ENCODE measurements around the gene RPL4. TPM values are rescaled to one million over a fixed set of nuclear protein-coding genes. Genes with fewer than 3 reads are reported as not detected.

RPL4 gene
- total and polyA plus RNA-seq, 2 of the 8 experiments (the other 6 are each of a cell fraction or from before 2014, with no cell fraction given): 3,950 to 3,973 TPM

- Histone ChIP-seq H4K8ac (ENCODE audit: extremely low read depth, insufficient read depth, low read length) (no peak overlapping the region), H3K4ac (replicated peaks; ENCODE audit: insufficient read length, low read depth, low read length) (no peak overlapping the region), H2BK15ac (ENCODE audit: low read length) (no peak overlapping the region), H3K27ac (ENCODE audit: low read depth, low read length) (no peak overlapping the region), H2BK120ac (replicated peaks; ENCODE audit: low read depth, low read length) (no peak overlapping the region), H3K9ac (replicated peaks in 1 of 4; ENCODE audit: extremely low read depth in 1 of 4, low read depth in 3 of 4, low read length in 3 of 4) (no peak overlapping the region), H3K79me2 (ENCODE audit: control insufficient read depth in 1 of 2, insufficient read depth in 2 of 2, low read length in 2 of 2) (peaks cover 0 to 16% of the 10 kb centered on the region in 2 experiments; a peak in 1 of 4 replicates), H3K56ac (replicated peaks; ENCODE audit: insufficient read length, low read depth, low read length) (no peak overlapping the region), H3K79me1 (ENCODE audit: low read depth, low read length) (peaks cover 5% of the 10 kb centered on the region; the same call in 1 of the 2 replicates), H2BK5ac (ENCODE audit: low read depth, low read length) (no peak overlapping the region), H3K27me3 (replicated peaks in 1 of 4; ENCODE audit: control insufficient read depth in 3 of 4, extremely low read depth in 1 of 4, insufficient read depth in 3 of 4, low read length in 3 of 4) (no peaks in the 10 kb centered on the region), H3K18ac (ENCODE audit: extremely low read depth, low read length) (no peak overlapping the region), H3K9me3 (ENCODE audit: insufficient read depth in 2 of 2, low read depth in 1 of 2, low read length in 1 of 2) (no peaks in the 10 kb centered on the region), H3K23me2 (ENCODE audit: low read depth, low read length) (no peaks in the 10 kb centered on the region), H3K4me2 (ENCODE audit: insufficient read depth in 1 of 2, low read depth in 2 of 2, low read length in 2 of 2) (no peak overlapping the region), H3K23ac (ENCODE audit: insufficient read length) (no peak overlapping the region), H4K91ac (replicated peaks; ENCODE audit: insufficient read length, low read length) (no peak overlapping the region), H3K36me3 (ENCODE audit: control insufficient read depth in 2 of 4, insufficient read depth in 4 of 4, low read length in 3 of 4) (peaks cover 0 to 20% (median 10%) of the 10 kb centered on the region in 4 experiments; a peak in 5 of 8 replicates), H3K4me1 (replicated peaks in 1 of 4; ENCODE audit: control insufficient read depth in 3 of 4, insufficient read depth in 4 of 4, low read length in 3 of 4) (peaks cover 1 to 11% (median 6%) of the 10 kb centered on the region in 4 experiments), H2AFZ (ENCODE audit: low read length) (no peak overlapping the region), H4K20me1 (replicated peaks in 1 of 2; ENCODE audit: control insufficient read depth in 1 of 2, insufficient read depth in 2 of 2, low read length in 2 of 2) (peaks cover 3% of the 10 kb centered on the region in 2 experiments), H2BK12ac (ENCODE audit: low read depth, low read length) (no peak overlapping the region), H2AK5ac (ENCODE audit: low read depth, low read length) (no peak overlapping the region), H4K5ac (ENCODE audit: insufficient read length, low read depth, low read length) (no peak overlapping the region), H2BK20ac (ENCODE audit: low read length) (no peak overlapping the region), H3K4me3 (ENCODE audit: extremely low read depth in 1 of 4, insufficient read depth in 2 of 4, low read depth in 3 of 4, low read length in 4 of 4) (no peak overlapping the region), H3K14ac (ENCODE audit: insufficient read length) (no peak overlapping the region)
- CTCF ChIA-PET (ENCODE audit: partially characterized antibody): interaction anchor here (1.2 to 1.5 kb wide), 3 partner anchors 16 to 77 kb away, joined by 3 to 7 read pairs (median 3); partner anchors contain the start of gene SNAPC5
- no peak for DNase-seq (ENCODE audit: low read depth in 1 of 2, low spot score in 2 of 2)
- no peak for FAIRE-seq
- 93% methylated on average over 10 of the region's 10 CpGs; no CpG with 5 or more reads in 1 of the 2 experiments for WGBS, 2 experiments (ENCODE audit: extremely low coverage in 1 of 2, insufficient coverage in 1 of 2, insufficient read length in 1 of 2, insufficient replicate concordance in 2 of 2, low coverage in 1 of 2, low lambda C conversion rate in 2 of 2, missing lambda C conversion rate in 1 of 2)
- POLR2A ChIA-PET (ENCODE audit: partially characterized antibody): interaction anchor here (1.0 to 2.9 kb wide), 5 partner anchors 9 to 24 kb away, joined by 3 to 14 read pairs (median 4); partner anchors contain the start of genes SNAPC5 and ZWILCH
- TF ChIP-seq HDAC6 (IDR thresholded peaks at IDR 0.05; ENCODE audit: low read depth, low read length): no peak
- TF ChIP-seq TAF1 (IDR thresholded peaks at IDR 0.05; ENCODE audit: low read depth, low read length): no peak
- no peak for TF ChIP-seq CTBP2 (IDR thresholded peaks at IDR 0.05; ENCODE audit: borderline replicate concordance, insufficient read depth, insufficient read length, low read length)
- TF ChIP-seq ASH2L (IDR thresholded peaks at IDR 0.05; ENCODE audit: low read length): no peak
- no peak for TF ChIP-seq SIN3A (conservative IDR thresholded peaks at IDR 0.05 in 1 of 2, IDR thresholded peaks at IDR 0.05 in 1 of 2; ENCODE audit: low read depth in 1 of 2, low read length in 2 of 2)
- TF ChIP-seq FOSL1 (IDR thresholded peaks at IDR 0.05; ENCODE audit: insufficient read depth, low read depth, low read length): no peak
- no peak for TF ChIP-seq JUND (IDR thresholded peaks at IDR 0.05; ENCODE audit: low read length)
- no peak for TF ChIP-seq BCL11A (IDR thresholded peaks at IDR 0.05; ENCODE audit: low read depth in 2 of 2, low read length in 2 of 2)
- TF ChIP-seq YY1 (IDR thresholded peaks at IDR 0.05; ENCODE audit: low read depth, low read length): no peak
- no peak for TF ChIP-seq SP1 (IDR thresholded peaks at IDR 0.05; ENCODE audit: low read depth, low read length)
- TF ChIP-seq MAX (IDR thresholded peaks at IDR 0.05): no peak
Observed at GRCh38 chr15:66481107-66481856, 23.4 kb downstream of the RPL4 start.
